HCT116 (cell line): Measurements from ENCODE around the gene COL15A1. TPM values are rescaled to one million over a fixed set of nuclear protein-coding genes. Genes with fewer than 3 reads are reported as not detected.

Experiments used
- ATAC-seq: fragments of 200-7000 bp; cut with Tn5 transposase; 2 replicates; pipeline ENCODE4 v1.9.1; 2020; ENCODE audit warnings: mild to moderate bottlenecking, moderate library complexity
- BruUV-seq: library from RNA; stranded (reverse); fragments of 400-500 nt; replicated peaks from 2 replicates; lab custom pipeline; 2021; lab: Mats Ljungman, UMichigan
- CTCF ChIA-PET: fragments of 300-600 bp; sonication (Branson Sonifier 250); formaldehyde crosslinking; loops from one replicate; lab custom pipeline; 2021; ENCODE audit warnings: antibody characterized with exemption; lab: Charles Lee
- POLR2A ChIA-PET: fragments of 300-600, 350-600 bp; sonication (Branson Sonifier 250); formaldehyde crosslinking; loops from one replicate; lab custom pipeline; 2021; ENCODE audit warnings: antibody characterized with exemption; lab: Charles Lee
- RAD21 ChIA-PET, 2 experiments: fragments of 300-600 bp; sonication (Branson Sonifier 250); formaldehyde crosslinking; loops; one replicate each; lab custom pipeline; 2023; ENCODE audit warnings: low total read pairs in 2 of 2; ENCODE audit not compliant: uncharacterized antibody in 2 of 2, unreplicated experiment in 2 of 2, low non-redundant PET in 1 of 2; lab: Charles Lee
- DNase-seq: peaks from one replicate; pipeline ENCODE4 v3.0.0-alpha.2; 2010; ENCODE audit warnings: low read depth, low spot score
- H2AFZ ChIP-seq: fragments of 200-600 bp; shearing (Covaris generic), sonication (generic); 2 replicates; pipeline ENCODE4 v1.6.1; 2017; ENCODE audit warnings: low read depth, mixed run types, mixed read lengths, antibody characterized with exemption, low read length; ENCODE audit not compliant: poor library complexity, severe bottlenecking
- H3K27ac ChIP-seq: 2 replicates; pipeline ENCODE4 v1.5.1; 2012; ENCODE audit warnings: low read depth, low read length
- H3K27me3 ChIP-seq: fragments of 200-600 bp; sonication (generic); 2 replicates; pipeline ENCODE4 v1.6.1; 2016; ENCODE audit warnings: mixed run types, low read length, mixed read lengths; ENCODE audit not compliant: insufficient read depth
- H3K36me3 ChIP-seq, 2 experiments: fragments of 200-500 bp in 1 of 2; fragments of 200-600 bp in 1 of 2; sonication (Bioruptor generic) in 1 of 2; sonication (generic) in 1 of 2; 2 replicates each; pipeline versions ENCODE4 v1.5.1 to v1.6.1; 2014 to 2016; ENCODE audit warnings: low read length in 2 of 2, inconsistent platforms in 1 of 2, mixed read lengths in 1 of 2, mixed run types in 1 of 2; ENCODE audit not compliant: insufficient read depth in 2 of 2, control insufficient read depth in 1 of 2
- H3K4me1 ChIP-seq, 2 experiments: fragments of 200-600 bp in 1 of 2; sonication (generic) in 1 of 2; 2 replicates each; pipeline versions ENCODE4 v1.5.1 to v1.6.1; 2012 to 2017; ENCODE audit warnings: low read length in 2 of 2, inconsistent platforms in 1 of 2, mild to moderate bottlenecking in 1 of 2, mixed read lengths in 1 of 2, mixed run types in 1 of 2, moderate library complexity in 1 of 2; ENCODE audit not compliant: insufficient read depth in 2 of 2, control insufficient read depth in 1 of 2
- H3K4me2 ChIP-seq: fragments of 200-600 bp; sonication (generic); 2 replicates; pipeline ENCODE4 v1.6.1; 2017; ENCODE audit warnings: mixed run types, low read length, mixed read lengths
- H3K4me3 ChIP-seq, 2 experiments: fragments of 200-600 bp in 1 of 2; sonication (generic) in 1 of 2; replicated peaks in 1 of 2; 2 replicates each; pipeline ENCODE4 v1.5.1; 2011 to 2016; ENCODE audit warnings: low read length in 2 of 2, control low read depth in 1 of 2, low read depth in 1 of 2, mild to moderate bottlenecking in 1 of 2, mixed read lengths in 1 of 2, mixed run types in 1 of 2
- H3K79me2 ChIP-seq: fragments of 200-600 bp; sonication (generic); 2 replicates; pipeline ENCODE4 v1.6.1; 2017; ENCODE audit warnings: mild to moderate bottlenecking, mixed run types, low read length, moderate library complexity, mixed read lengths; ENCODE audit not compliant: insufficient read depth
- H3K9ac ChIP-seq: fragments of 200-600 bp; sonication (generic); 2 replicates; pipeline ENCODE4 v1.6.1; 2016; ENCODE audit warnings: low read length, mixed read lengths
- H3K9me2 ChIP-seq: fragments of 200-600 bp; sonication (generic), shearing (Covaris generic); 2 replicates; pipeline ENCODE4 v1.6.1; 2017; ENCODE audit warnings: mixed run types, mild to moderate bottlenecking, moderate library complexity; ENCODE audit not compliant: insufficient read depth
- H3K9me3 ChIP-seq, 2 experiments: fragments of 200-500 bp in 1 of 2; fragments of 200-600 bp in 1 of 2; sonication (Bioruptor generic) in 1 of 2; sonication (generic) in 1 of 2; 2 replicates each; pipeline ENCODE4 v1.6.1; 2014 to 2017; ENCODE audit warnings: low read length in 2 of 2, mixed read lengths in 2 of 2, inconsistent platforms in 1 of 2, low read depth in 1 of 2, mild to moderate bottlenecking in 1 of 2, mixed run types in 1 of 2, moderate library complexity in 1 of 2; ENCODE audit not compliant: control insufficient read depth in 1 of 2, insufficient read depth in 1 of 2
- H4K20me1 ChIP-seq: fragments of 200-600 bp; sonication (generic), shearing (Covaris generic); 2 replicates; pipeline ENCODE4 v1.6.1; 2017; ENCODE audit warnings: mixed run types, mild to moderate bottlenecking, moderate library complexity; ENCODE audit not compliant: insufficient read depth
- ATF3 ChIP-seq: IDR thresholded peaks from 2 replicates; pipeline ENCODE4 v1.6.1; 2012
- CEBPB ChIP-seq: IDR thresholded peaks from 2 replicates; pipeline ENCODE4 v1.6.1; 2012; ENCODE audit warnings: low read depth
- CTCF ChIP-seq, 3 experiments: fragments of 200-600 bp in 1 of 3; sonication (generic) in 1 of 3; IDR thresholded peaks in 2 of 3; conservative IDR thresholded peaks in 1 of 3; 2 replicates each; pipeline ENCODE4 v1.5.1; 2012 to 2017; ENCODE audit warnings: low read depth in 2 of 3, low read length in 2 of 3, antibody characterized with exemption in 1 of 3, borderline replicate concordance in 1 of 3, control low read depth in 1 of 3, mild to moderate bottlenecking in 1 of 3, mixed read lengths in 1 of 3, mixed run types in 1 of 3, moderate library complexity in 1 of 3; ENCODE audit not compliant: insufficient read depth in 1 of 3
- EGR1 ChIP-seq: IDR thresholded peaks from 2 replicates; pipeline ENCODE4 v1.6.1; 2012; ENCODE audit warnings: low read depth
- EZH2 ChIP-seq: fragments of 200-600 bp; sonication (generic); IDR thresholded peaks from 2 replicates; pipeline ENCODE4 v1.6.1; 2017; ENCODE audit warnings: antibody characterized with exemption, mixed run types
- FOSL1 ChIP-seq: IDR thresholded peaks from 2 replicates; pipeline ENCODE4 v1.6.1; 2012; ENCODE audit warnings: low read depth
- JUND ChIP-seq: IDR thresholded peaks from 2 replicates; pipeline ENCODE4 v1.6.1; 2012
- MAX ChIP-seq: IDR thresholded peaks from 2 replicates; pipeline ENCODE4 v1.6.1; 2012
- POLR2A ChIP-seq: IDR thresholded peaks from 2 replicates; pipeline ENCODE4 v1.7.0; 2011; ENCODE audit warnings: borderline replicate concordance; ENCODE audit not compliant: insufficient read depth, insufficient read length; ENCODE audit errors: extremely low read depth
- POLR2AphosphoS5 ChIP-seq: IDR thresholded peaks from 2 replicates; pipeline ENCODE4 v1.6.1; 2011; ENCODE audit warnings: mild to moderate bottlenecking, low read depth, low read length, moderate library complexity
- REST ChIP-seq: IDR thresholded peaks from 2 replicates; pipeline ENCODE4 v1.6.1; 2012; ENCODE audit warnings: low read depth
- SP1 ChIP-seq: IDR thresholded peaks from 2 replicates; pipeline ENCODE4 v1.6.1; 2012; ENCODE audit warnings: low read depth
- SRF ChIP-seq: IDR thresholded peaks from 2 replicates; pipeline ENCODE4 v1.6.1; 2012; ENCODE audit warnings: low read depth
- TCF7L2 ChIP-seq: IDR thresholded peaks from 2 replicates; pipeline ENCODE4 v1.7.0; 2011; ENCODE audit warnings: borderline replicate concordance, inconsistent platforms; ENCODE audit not compliant: insufficient read depth, insufficient read length; ENCODE audit errors: extremely low read depth
- YY1 ChIP-seq: IDR thresholded peaks from 2 replicates; pipeline ENCODE4 v1.6.1; 2011; ENCODE audit warnings: low read length, low read depth, moderate library complexity, mild to moderate bottlenecking; ENCODE audit not compliant: insufficient replicate concordance; ENCODE audit errors: extremely low read depth
- ZBTB33 ChIP-seq: IDR thresholded peaks from 2 replicates; pipeline ENCODE4 v1.6.1; 2011; ENCODE audit warnings: mild to moderate bottlenecking, low read length, moderate library complexity; ENCODE audit not compliant: insufficient replicate concordance; ENCODE audit errors: extremely low read depth
- intact Hi-C: fragments of 100-400 bp; cut with micrococcal nuclease; formaldehyde crosslinking; loops from 2 replicates; pipeline ENCODE4 v1.10.0; 2022
- total RNA-seq: library from RNA; stranded (reverse); gene quantifications from one replicate; pipeline ENCODE4 v1.2.1, GENCODE V29; 2021; ENCODE audit not compliant: unreplicated experiment

The COL15A1 gene
- total RNA-seq, 1 experiment from 2014 or later, result 0.15 TPM

- CTCF ChIA-PET, result no interaction called here
These were observed 41.9 kb downstream of the COL15A1 start for GRCh38 chr9:98985596-98985995.

More at GRCh38 chr9:98985596-98985995, 41.9 kb downstream of the COL15A1 start:
- Histone ChIP-seq H3K36me3 (no peaks in the 10 kb centered on the region), H3K9me2 (no peaks in the 10 kb centered on the region; the same call in 1 of the 2 replicates), H4K20me1 (no peaks in the 10 kb centered on the region), H3K4me3 (no peak overlapping the region), H3K9ac (no peak overlapping the region), H2AFZ (no peak overlapping the region), H3K27ac (no peak overlapping the region), H3K9me3 (no peaks in the 10 kb centered on the region), H3K4me1 (peaks cover 0 to 13% of the 10 kb centered on the region in 2 experiments; a peak in 2 of 4 replicates), H3K79me2 (no peaks in the 10 kb centered on the region), H3K27me3 (no peaks in the 10 kb centered on the region), H3K4me2 (no peak overlapping the region)
- POLR2A ChIA-PET, result no interaction called here
- RAD21 ChIA-PET, result no interaction called here
- TF ChIP-seq ZBTB33, result no peak
- no peak for TF ChIP-seq REST
- TF ChIP-seq SRF, result no peak
- TF ChIP-seq JUND, result no peak
- no peak for TF ChIP-seq EZH2
- TF ChIP-seq YY1, result no peak
- no peak for TF ChIP-seq FOSL1
- no peak for TF ChIP-seq SP1
- no peak for TF ChIP-seq ATF3
- no peak for TF ChIP-seq POLR2A
- TF ChIP-seq EGR1, result no peak
- no peak for TF ChIP-seq CTCF (IDR thresholded peaks at IDR 0.05 in 2 of 3, conservative IDR thresholded peaks at IDR 0.05 in 1 of 3; ENCODE audit: borderline replicate concordance in 1 of 3, insufficient read depth in 1 of 3, low read depth in 2 of 3, low read length in 2 of 3)
- no peak for TF ChIP-seq POLR2AphosphoS5
- TF ChIP-seq CEBPB, result no peak
- TF ChIP-seq TCF7L2, result no peak
- no peak for TF ChIP-seq MAX
- ATAC-seq (no peak), DNase-seq (no peak)
- intact Hi-C loops, result no loop called here
- BruUV-seq, result no TSS peak
